HL-60 (cell line): ENCODE results near the gene FAM162A.

Experiments
- DNase-seq, 2 experiments: peaks; one replicate each; pipeline ENCODE4 v3.0.0-alpha.2; 2010 to 2020; ENCODE audit warnings: low read depth in 1 of 2, low spot score in 1 of 2
- H3K27ac ChIP-seq: fragments of 250-450 bp; sonication (Bioruptor Pico); replicated peaks from 2 replicates; pipeline ENCODE4 v1.5.1; 2020; ENCODE audit warnings: mild to moderate bottlenecking, moderate library complexity
- H3K27me3 ChIP-seq: fragments of 250-450 bp; sonication (Bioruptor Pico); 2 replicates; pipeline ENCODE4 v1.5.1; 2021; ENCODE audit warnings: mild to moderate bottlenecking, moderate library complexity; ENCODE audit not compliant: insufficient read depth, poor library complexity, severe bottlenecking
- H3K4me3 ChIP-seq: replicated peaks from 2 replicates; pipeline ENCODE4 v1.5.1; 2011; ENCODE audit warnings: mild to moderate bottlenecking, control low read depth, low read length; ENCODE audit not compliant: insufficient read depth
- GABPA ChIP-seq: IDR thresholded peaks from 2 replicates; pipeline ENCODE4 v1.6.1; 2012; ENCODE audit warnings: low read depth
- POLR2AphosphoS5 ChIP-seq: IDR thresholded peaks from 2 replicates; pipeline ENCODE4 v1.6.1; 2012; ENCODE audit warnings: low read depth
- REST ChIP-seq: IDR thresholded peaks from 2 replicates; pipeline ENCODE4 v1.6.1; 2012; ENCODE audit warnings: low read depth; ENCODE audit not compliant: insufficient replicate concordance
- SPI1 ChIP-seq: IDR thresholded peaks from 2 replicates; pipeline ENCODE4 v1.6.1; 2012; ENCODE audit warnings: low read depth, mild to moderate bottlenecking, borderline replicate concordance
- TF ChIP-seq, protein P1 (sequence below): IDR thresholded peaks from one replicate; pipeline ENCODE4 v1.5.1; 2011; ENCODE audit warnings: low read length, control low read depth, inconsistent platforms; ENCODE audit not compliant: insufficient read depth

FAM162A gene

GRCh38 chr3:122377975-122378374, 6.0 kb upstream of the FAM162A start:
- Histone ChIP-seq H3K4me3 (no peak overlapping the region), H3K27ac (peak overlapping the region; percentile 44), H3K27me3 (no peaks in the 10 kb centered on the region)
- TF ChIP-seq POLR2AphosphoS5 = no peak
- TF ChIP-seq, protein P1, sequence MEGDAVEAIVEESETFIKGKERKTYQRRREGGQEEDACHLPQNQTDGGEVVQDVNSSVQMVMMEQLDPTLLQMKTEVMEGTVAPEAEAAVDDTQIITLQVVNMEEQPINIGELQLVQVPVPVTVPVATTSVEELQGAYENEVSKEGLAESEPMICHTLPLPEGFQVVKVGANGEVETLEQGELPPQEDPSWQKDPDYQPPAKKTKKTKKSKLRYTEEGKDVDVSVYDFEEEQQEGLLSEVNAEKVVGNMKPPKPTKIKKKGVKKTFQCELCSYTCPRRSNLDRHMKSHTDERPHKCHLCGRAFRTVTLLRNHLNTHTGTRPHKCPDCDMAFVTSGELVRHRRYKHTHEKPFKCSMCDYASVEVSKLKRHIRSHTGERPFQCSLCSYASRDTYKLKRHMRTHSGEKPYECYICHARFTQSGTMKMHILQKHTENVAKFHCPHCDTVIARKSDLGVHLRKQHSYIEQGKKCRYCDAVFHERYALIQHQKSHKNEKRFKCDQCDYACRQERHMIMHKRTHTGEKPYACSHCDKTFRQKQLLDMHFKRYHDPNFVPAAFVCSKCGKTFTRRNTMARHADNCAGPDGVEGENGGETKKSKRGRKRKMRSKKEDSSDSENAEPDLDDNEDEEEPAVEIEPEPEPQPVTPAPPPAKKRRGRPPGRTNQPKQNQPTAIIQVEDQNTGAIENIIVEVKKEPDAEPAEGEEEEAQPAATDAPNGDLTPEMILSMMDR = no peak
- no peak for TF ChIP-seq REST
- no peak for TF ChIP-seq SPI1
- DNase-seq = no peak

- H3K27ac ChIP-seq = peak within 1 kb of the TSS; percentile 70
- TF ChIP-seq GABPA = no peak
- peak; percentile 88 for TF ChIP-seq POLR2AphosphoS5
- TF ChIP-seq SPI1 = no peak
- TF ChIP-seq, protein P1 = no peak
- TF ChIP-seq REST = peak; percentile 66
- H3K4me3 ChIP-seq = peak within 1 kb of the TSS; percentile 91
Observed at GRCh38 chr3:122382888-122383666, 905 bp upstream of the FAM162A start, which contains the start of gene MIX23. MIX23 (minus strand) TSS chr3:122383231; CDS start chr3:122383224, 7 bp downstream.

DNA sequence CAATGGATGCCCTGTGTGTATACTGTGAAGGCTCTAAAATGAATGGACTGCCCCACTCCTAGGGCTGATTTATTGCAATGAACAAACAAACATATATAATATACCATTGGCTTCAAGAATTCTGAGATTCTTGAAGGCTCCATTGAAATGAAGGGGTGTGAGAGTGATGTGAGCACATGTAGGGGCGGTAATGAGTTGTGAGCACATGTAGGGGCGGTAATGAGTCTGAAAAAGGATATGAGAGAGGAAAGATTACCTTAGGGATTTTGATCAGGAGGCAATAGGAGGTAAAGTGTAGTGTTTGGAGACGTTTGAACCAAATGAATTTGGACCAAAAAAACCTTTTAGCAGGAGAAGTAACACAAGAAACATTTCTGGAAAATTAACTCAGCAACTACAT, 3.7 kb downstream of the FAM162A start:
- Histone ChIP-seq H3K27ac (no peak overlapping the region), H3K4me3 (no peak overlapping the region), H3K27me3 (no peaks in the 10 kb centered on the region)
- DNase-seq = no peak
- no peak for TF ChIP-seq POLR2AphosphoS5
- TF ChIP-seq, protein P1 = no peak
- no peak for TF ChIP-seq REST
- no peak for TF ChIP-seq GABPA
- no peak for TF ChIP-seq SPI1

More at GRCh38 chr3:122382888-122383666, 905 bp upstream of the FAM162A start, which contains the start of gene MIX23:
- no peaks in the 10 kb centered on the region for H3K27me3 ChIP-seq
- DNase-seq = peak; percentile 85 to 91
